Measurements from ENCODE around the gene ASB15. TPM values are rescaled to one million over a fixed set of nuclear protein-coding genes. Genes with fewer than 3 reads are reported as not detected.

The ASB15 gene
- total RNA-seq, 1 donor from 2014 or later: 2.6 TPM

- no peak overlapping the region for H3K4me3 ChIP-seq (ENCODE audit: low read length in 3 of 3)
- H3K4me1 ChIP-seq (ENCODE audit: control insufficient read depth in 3 of 3, insufficient read depth in 3 of 3, low read length in 3 of 3): peaks cover 12 to 23% (median 20%) of the 10 kb centered on the region in 3 donors
- peaks cover 0 to 3% (median 0%) of the 10 kb centered on the region in 3 donors for H3K36me3 ChIP-seq (ENCODE audit: control insufficient read depth in 3 of 3, insufficient read depth in 3 of 3, low read length in 3 of 3)
- H3K9me3 ChIP-seq (ENCODE audit: control insufficient read depth in 3 of 3, low read length in 3 of 3): no peaks in the 10 kb centered on the region
- no peaks in the 10 kb centered on the region for H3K27me3 ChIP-seq (ENCODE audit: control insufficient read depth in 3 of 3, insufficient read depth in 3 of 3, low read length in 3 of 3)
- no peak overlapping the region for H3K27ac ChIP-seq (ENCODE audit: low read depth, low read length)
- H3K9ac ChIP-seq (ENCODE audit: low read depth in 1 of 3, low read length in 3 of 3): no peak overlapping the region
Measured at GRCh38 chr7:123682690-123683089, 81.1 kb downstream of the ASB15 start.

- H3K27ac ChIP-seq (ENCODE audit: low read depth, low read length): no peak overlapping the region
- H3K36me3 ChIP-seq (ENCODE audit: control insufficient read depth in 3 of 3, insufficient read depth in 3 of 3, low read length in 3 of 3): peaks cover 0 to 17% (median 5%) of the 10 kb centered on the region in 3 donors
- H3K4me1 ChIP-seq (ENCODE audit: control insufficient read depth in 3 of 3, insufficient read depth in 3 of 3, low read length in 3 of 3): peaks cover under 1 to 2% (median under 1%) of the 10 kb centered on the region in 3 donors
- no peak overlapping the region for H3K4me3 ChIP-seq (ENCODE audit: low read length in 3 of 3)
- H3K9me3 ChIP-seq (ENCODE audit: control insufficient read depth in 3 of 3, low read length in 3 of 3): no peaks in the 10 kb centered on the region
- H3K27me3 ChIP-seq (ENCODE audit: control insufficient read depth in 3 of 3, insufficient read depth in 3 of 3, low read length in 3 of 3): no peaks in the 10 kb centered on the region
- H3K9ac ChIP-seq (ENCODE audit: low read depth in 1 of 3, low read length in 3 of 3): no peak overlapping the region
Measured at GRCh38 chr7:123687161-123687560, 85.5 kb downstream of the ASB15 start.

- Histone ChIP-seq H3K27me3 (ENCODE audit: control insufficient read depth in 3 of 3, insufficient read depth in 3 of 3, low read length in 3 of 3) (no peaks in the 10 kb centered on the region), H3K27ac (ENCODE audit: low read depth, low read length) (no peak overlapping the region), H3K9me3 (ENCODE audit: control insufficient read depth in 3 of 3, low read length in 3 of 3) (no peaks in the 10 kb centered on the region), H3K4me3 (ENCODE audit: low read length in 3 of 3) (no peak overlapping the region), H3K9ac (ENCODE audit: low read depth in 1 of 3, low read length in 3 of 3) (no peak overlapping the region), H3K36me3 (ENCODE audit: control insufficient read depth in 3 of 3, insufficient read depth in 3 of 3, low read length in 3 of 3) (peaks cover 4 to 21% (median 5%) of the 10 kb centered on the region in 3 donors), H3K4me1 (ENCODE audit: control insufficient read depth in 3 of 3, insufficient read depth in 3 of 3, low read length in 3 of 3) (no peaks in the 10 kb centered on the region)
Measured at GRCh38 chr7:123687727-123688126, 86.1 kb downstream of the ASB15 start.

Other genes starting within 250 kb of the ASB15 start
- 0.52 TPM for gene IQUB, start 67.2 kb upstream of the ASB15 start, total RNA-seq
- gene NDUFA5, start 44.0 kb upstream of the ASB15 start, total RNA-seq: 39.1 TPM
- gene LMOD2, start 54.0 kb downstream of the ASB15 start, total RNA-seq: 34.4 TPM
- gene WASL, start 147.2 kb downstream of the ASB15 start, total RNA-seq: 15.1 TPM
- gene HYAL4, start 243.3 kb downstream of the ASB15 start, total RNA-seq: under 0.01 TPM

All from skeletal muscle tissue (tissue), 4 donors.